RWPE2 (cell line): ENCODE data around the gene SOX12.
A peak's percentile ranks its signal among the peaks of the same experiment; 100 is the strongest.

Experiments
- ATAC-seq: fragments of 200-7000 bp; cut with Tn5 transposase; 3 replicates; pipeline ENCODE4 v1.9.1; 2021; ENCODE audit warnings: low read depth
- DNase-seq: peaks from one replicate; pipeline ENCODE4 v3.0.0-alpha.2; 2020; ENCODE audit warnings: low spot score
- H3K27ac ChIP-seq: fragments of 450-650 bp; 2 replicates; pipeline ENCODE4 v1.5.1; 2017; ENCODE audit warnings: mild to moderate bottlenecking; ENCODE audit not compliant: poor library complexity, severe bottlenecking
- H3K27me3 ChIP-seq: fragments of 250-450 bp; sonication (Bioruptor Pico); 2 replicates; pipeline ENCODE4 v1.5.1; 2021; ENCODE audit warnings: mild to moderate bottlenecking, moderate library complexity; ENCODE audit not compliant: insufficient read depth, poor library complexity, severe bottlenecking
- H3K36me3 ChIP-seq: fragments of 250-450 bp; sonication (Bioruptor Pico); 2 replicates; pipeline ENCODE4 v1.5.1; 2020; ENCODE audit warnings: low read depth, mild to moderate bottlenecking, moderate library complexity
- H3K4me1 ChIP-seq: fragments of 250-450 bp; sonication (Bioruptor Pico); 2 replicates; pipeline ENCODE4 v1.5.1; 2021; ENCODE audit warnings: mild to moderate bottlenecking, moderate library complexity; ENCODE audit not compliant: insufficient read depth, poor library complexity, severe bottlenecking
- H3K4me3 ChIP-seq: fragments of 250-450 bp; sonication (Bioruptor Pico); 2 replicates; pipeline ENCODE4 v1.5.1; 2021; ENCODE audit warnings: mild to moderate bottlenecking, moderate library complexity; ENCODE audit not compliant: severe bottlenecking
- H3K9me3 ChIP-seq: fragments of 250-450 bp; sonication (Bioruptor Pico); 2 replicates; pipeline ENCODE4 v1.5.1; 2021; ENCODE audit warnings: mild to moderate bottlenecking, moderate library complexity; ENCODE audit not compliant: severe bottlenecking
- TF ChIP-seq, protein P1 (sequence below): fragments of 450-650 bp; IDR thresholded peaks from one replicate; pipeline ENCODE4 v1.5.1; 2017; ENCODE audit warnings: mild to moderate bottlenecking, moderate library complexity; ENCODE audit not compliant: poor library complexity, severe bottlenecking

Gene SOX12

DNA sequence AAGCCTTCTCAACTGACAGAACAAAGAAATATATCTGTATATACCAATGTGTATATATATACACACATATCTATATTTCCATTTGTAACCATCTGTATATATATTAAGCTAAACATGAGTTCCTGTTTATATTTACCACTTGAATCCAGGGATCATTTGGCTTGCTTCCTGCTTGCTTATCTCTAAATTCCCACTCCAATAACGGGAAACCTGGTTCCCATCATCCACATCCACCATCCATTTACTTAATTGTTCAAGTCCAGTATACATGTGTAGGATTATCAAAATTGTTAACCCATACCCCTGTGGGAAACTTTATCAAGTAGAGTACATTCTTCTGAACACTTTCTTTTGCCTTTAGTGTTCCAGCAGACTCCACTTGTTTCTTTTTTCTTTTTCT is 12.5 kb upstream of the SOX12 start:
- Histone ChIP-seq H3K4me1 (peaks cover 29% of the 10 kb centered on the region), H3K27ac (no peak overlapping the region), H3K36me3 (no peaks in the 10 kb centered on the region), H3K9me3 (no peaks in the 10 kb centered on the region), H3K27me3 (no peaks in the 10 kb centered on the region), H3K4me3 (no peak overlapping the region)
- ATAC-seq (no peak), DNase-seq (no peak)
- TF ChIP-seq, protein P1, sequence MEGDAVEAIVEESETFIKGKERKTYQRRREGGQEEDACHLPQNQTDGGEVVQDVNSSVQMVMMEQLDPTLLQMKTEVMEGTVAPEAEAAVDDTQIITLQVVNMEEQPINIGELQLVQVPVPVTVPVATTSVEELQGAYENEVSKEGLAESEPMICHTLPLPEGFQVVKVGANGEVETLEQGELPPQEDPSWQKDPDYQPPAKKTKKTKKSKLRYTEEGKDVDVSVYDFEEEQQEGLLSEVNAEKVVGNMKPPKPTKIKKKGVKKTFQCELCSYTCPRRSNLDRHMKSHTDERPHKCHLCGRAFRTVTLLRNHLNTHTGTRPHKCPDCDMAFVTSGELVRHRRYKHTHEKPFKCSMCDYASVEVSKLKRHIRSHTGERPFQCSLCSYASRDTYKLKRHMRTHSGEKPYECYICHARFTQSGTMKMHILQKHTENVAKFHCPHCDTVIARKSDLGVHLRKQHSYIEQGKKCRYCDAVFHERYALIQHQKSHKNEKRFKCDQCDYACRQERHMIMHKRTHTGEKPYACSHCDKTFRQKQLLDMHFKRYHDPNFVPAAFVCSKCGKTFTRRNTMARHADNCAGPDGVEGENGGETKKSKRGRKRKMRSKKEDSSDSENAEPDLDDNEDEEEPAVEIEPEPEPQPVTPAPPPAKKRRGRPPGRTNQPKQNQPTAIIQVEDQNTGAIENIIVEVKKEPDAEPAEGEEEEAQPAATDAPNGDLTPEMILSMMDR: no peak

DNA sequence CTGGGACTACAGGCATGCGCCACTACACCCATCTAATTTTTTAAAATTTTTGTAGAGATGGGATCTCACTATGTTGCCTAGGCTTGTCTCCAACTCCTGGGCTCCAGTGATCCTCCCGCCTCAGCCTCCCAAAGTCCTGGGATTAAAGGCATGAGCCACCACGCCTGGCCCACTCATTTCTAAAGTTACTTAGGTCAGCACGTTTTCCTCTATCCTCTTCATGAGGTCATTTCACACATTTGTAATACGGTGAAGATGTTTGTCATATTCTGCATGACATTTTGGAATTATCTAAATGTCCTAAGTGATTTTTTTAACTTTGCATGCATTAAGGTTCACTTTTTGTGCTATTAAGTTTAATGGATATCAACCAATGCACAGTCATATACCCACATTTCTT is 11.9 kb upstream of the SOX12 start:
- TF ChIP-seq, protein P1: no peak
- Histone ChIP-seq H3K36me3 (no peaks in the 10 kb centered on the region), H3K4me1 (peaks cover 25% of the 10 kb centered on the region), H3K9me3 (no peaks in the 10 kb centered on the region), H3K27ac (no peak overlapping the region), H3K27me3 (no peaks in the 10 kb centered on the region), H3K4me3 (no peak overlapping the region)
- DNase-seq (no peak), ATAC-seq (no peak)

DNA sequence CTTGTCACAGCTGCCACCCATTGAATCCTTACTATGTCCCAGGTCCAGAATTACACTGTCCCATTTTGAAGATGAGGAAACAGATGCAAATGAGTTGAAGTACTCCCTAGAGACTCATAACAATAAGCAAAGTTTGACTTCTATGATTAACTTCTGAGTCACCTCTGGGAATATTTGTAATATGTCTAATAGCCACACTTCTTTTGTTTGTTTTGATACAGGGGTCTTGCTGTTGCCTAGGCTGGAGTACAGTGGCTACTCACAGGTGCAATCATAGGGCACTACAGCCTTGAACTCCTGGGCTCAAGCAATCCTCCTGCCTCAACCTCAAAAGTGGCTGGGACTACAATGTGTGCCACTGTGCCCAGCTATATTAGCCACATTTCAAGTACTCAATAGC is 11.4 kb upstream of the SOX12 start:
- DNase-seq: no peak
- Histone ChIP-seq H3K36me3 (no peaks in the 10 kb centered on the region), H3K27me3 (no peaks in the 10 kb centered on the region), H3K4me1 (peaks cover 19% of the 10 kb centered on the region), H3K27ac (no peak overlapping the region), H3K4me3 (no peak overlapping the region), H3K9me3 (no peaks in the 10 kb centered on the region)
- TF ChIP-seq, protein P1: no peak
- ATAC-seq: peak; percentile 78

DNA sequence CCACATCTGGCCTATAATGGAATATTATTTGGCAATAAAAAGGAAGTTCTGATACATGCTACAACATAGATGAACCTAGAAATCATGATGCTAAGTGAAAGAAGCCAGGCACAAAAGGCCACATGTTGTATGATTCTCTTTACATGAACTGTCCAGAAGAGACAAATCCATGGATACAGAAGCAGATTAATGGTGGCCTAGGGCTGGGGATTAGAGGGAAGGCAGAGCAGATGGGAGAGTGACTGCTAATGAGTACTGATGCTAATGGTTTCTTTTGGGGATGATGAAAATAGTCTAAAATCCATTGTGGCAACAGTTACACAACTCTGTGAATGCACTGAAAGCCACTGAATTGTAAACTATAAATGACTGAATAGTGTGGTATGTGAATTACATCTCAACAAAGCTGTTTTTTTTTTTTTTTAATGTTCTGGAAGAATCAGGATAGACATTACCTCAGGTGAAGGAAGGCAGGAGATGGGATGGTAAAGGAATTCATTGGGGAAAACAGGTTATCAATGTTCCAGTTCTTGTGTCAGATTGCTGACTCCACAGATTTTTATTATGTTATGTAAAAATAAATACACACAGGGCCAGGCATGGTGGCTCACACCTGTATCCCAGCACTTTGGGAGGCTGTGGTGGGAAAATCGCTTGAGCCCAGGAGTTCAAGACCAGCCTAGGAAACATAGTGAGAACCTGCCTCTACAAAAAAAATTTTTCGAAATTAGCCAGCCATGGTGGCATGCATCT is 8.9 kb upstream of the SOX12 start:
- no peaks in the 10 kb centered on the region for H3K9me3 ChIP-seq
- ATAC-seq (no peak), DNase-seq (no peak)
- no peak overlapping the region for H3K4me3 ChIP-seq
- TF ChIP-seq, protein P1: no peak
- H3K4me1 ChIP-seq: peaks cover 11% of the 10 kb centered on the region
- no peaks in the 10 kb centered on the region for H3K27me3 ChIP-seq
- H3K27ac ChIP-seq: no peak overlapping the region
- no peaks in the 10 kb centered on the region for H3K36me3 ChIP-seq

DNA sequence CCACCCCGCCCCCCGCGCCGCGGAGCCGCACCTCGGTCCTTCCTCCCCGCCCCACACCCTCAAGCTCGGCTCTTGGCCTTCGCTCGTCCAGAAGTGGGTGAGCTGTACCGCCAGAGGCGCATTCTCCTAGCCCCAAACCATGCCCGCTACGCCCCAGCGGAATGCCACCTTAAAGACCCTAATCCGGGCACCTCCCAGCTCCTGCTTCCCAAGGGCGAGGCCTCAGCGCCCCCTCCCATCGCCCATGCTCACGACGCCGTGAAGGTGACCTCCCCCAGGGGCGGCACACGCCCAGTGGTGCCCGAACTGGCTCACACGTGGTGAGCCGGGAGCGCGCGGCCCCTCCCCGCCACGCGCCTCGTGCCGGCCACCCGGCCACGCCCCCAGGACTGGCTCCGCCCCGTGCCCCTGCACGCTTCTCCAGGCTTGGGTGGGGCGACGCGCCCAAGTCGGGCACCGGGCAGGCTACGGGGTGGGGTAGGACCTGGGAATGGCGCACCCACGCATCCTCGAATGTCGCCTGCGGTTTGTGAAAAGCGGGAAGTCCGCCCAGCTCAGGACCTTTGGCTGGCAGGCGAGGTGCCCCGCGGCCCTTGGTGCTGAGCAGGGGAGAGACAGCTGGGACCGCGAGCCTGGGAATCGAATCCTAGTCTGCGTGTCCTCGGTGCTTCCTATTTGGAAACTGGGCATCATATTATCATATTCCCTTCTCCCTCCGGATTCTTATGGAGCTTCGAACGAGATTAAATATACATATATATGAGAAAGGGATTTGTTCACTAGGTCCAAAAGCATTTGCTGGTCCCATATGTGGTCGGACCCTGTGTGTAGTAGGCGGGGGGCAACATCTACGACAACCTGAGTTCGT is 941 bp upstream of the SOX12 start:
- H3K9me3 ChIP-seq: no peaks in the 10 kb centered on the region
- H3K27me3 ChIP-seq: no peaks in the 10 kb centered on the region
- H3K4me1 ChIP-seq: peaks cover 4% of the 10 kb centered on the region
- DNase-seq (peak; percentile 95), ATAC-seq (peak; percentile 54)
- TF ChIP-seq, protein P1: peak; percentile 29
- H3K4me3 ChIP-seq: peak overlapping the region; percentile 85
- peaks cover 5% of the 10 kb centered on the region; the same call in 1 of the 2 replicates for H3K36me3 ChIP-seq
- H3K27ac ChIP-seq: peak overlapping the region; percentile 87
